RWPE2 (cell line): ENCODE results near the gene BEST4.
A peak's percentile ranks its signal among the peaks of the same experiment; 100 is the strongest.

Experiments used
- ATAC-seq: fragments of 200-7000 bp; cut with Tn5 transposase; 3 replicates; pipeline ENCODE4 v1.9.1; 2021; ENCODE audit warnings: low read depth
- DNase-seq: peaks from one replicate; pipeline ENCODE4 v3.0.0-alpha.2; 2020; ENCODE audit warnings: low spot score
- H3K27ac ChIP-seq: fragments of 450-650 bp; 2 replicates; pipeline ENCODE4 v1.5.1; 2017; ENCODE audit warnings: mild to moderate bottlenecking; ENCODE audit not compliant: poor library complexity, severe bottlenecking
- H3K27me3 ChIP-seq: fragments of 250-450 bp; sonication (Bioruptor Pico); 2 replicates; pipeline ENCODE4 v1.5.1; 2021; ENCODE audit warnings: mild to moderate bottlenecking, moderate library complexity; ENCODE audit not compliant: insufficient read depth, poor library complexity, severe bottlenecking
- H3K36me3 ChIP-seq: fragments of 250-450 bp; sonication (Bioruptor Pico); 2 replicates; pipeline ENCODE4 v1.5.1; 2020; ENCODE audit warnings: low read depth, mild to moderate bottlenecking, moderate library complexity
- H3K4me1 ChIP-seq: fragments of 250-450 bp; sonication (Bioruptor Pico); 2 replicates; pipeline ENCODE4 v1.5.1; 2021; ENCODE audit warnings: mild to moderate bottlenecking, moderate library complexity; ENCODE audit not compliant: insufficient read depth, poor library complexity, severe bottlenecking
- H3K4me3 ChIP-seq: fragments of 250-450 bp; sonication (Bioruptor Pico); 2 replicates; pipeline ENCODE4 v1.5.1; 2021; ENCODE audit warnings: mild to moderate bottlenecking, moderate library complexity; ENCODE audit not compliant: severe bottlenecking
- H3K9me3 ChIP-seq: fragments of 250-450 bp; sonication (Bioruptor Pico); 2 replicates; pipeline ENCODE4 v1.5.1; 2021; ENCODE audit warnings: mild to moderate bottlenecking, moderate library complexity; ENCODE audit not compliant: severe bottlenecking
- CTCF ChIP-seq: fragments of 450-650 bp; IDR thresholded peaks from one replicate; pipeline ENCODE4 v1.5.1; 2017; ENCODE audit warnings: mild to moderate bottlenecking, moderate library complexity; ENCODE audit not compliant: poor library complexity, severe bottlenecking

Gene BEST4

GRCh38 chr1:44805311-44806024 is 17.5 kb upstream of the BEST4 start:
- Histone ChIP-seq H3K27ac (peak overlapping the region; percentile 96), H3K27me3 (no peaks in the 10 kb centered on the region), H3K36me3 (peaks cover 52% of the 10 kb centered on the region), H3K4me3 (no peak overlapping the region), H3K4me1 (peaks cover 28% of the 10 kb centered on the region), H3K9me3 (no peaks in the 10 kb centered on the region)
- no peak for ATAC-seq
- no peak for DNase-seq
- no peak for TF ChIP-seq CTCF

GRCh38 chr1:44803312-44804095 is 15.5 kb upstream of the BEST4 start:
- Histone ChIP-seq H3K36me3 (peaks cover 52% of the 10 kb centered on the region), H3K9me3 (no peaks in the 10 kb centered on the region), H3K27me3 (no peaks in the 10 kb centered on the region), H3K4me3 (no peak overlapping the region), H3K27ac (peak overlapping the region; percentile 96), H3K4me1 (peaks cover 21% of the 10 kb centered on the region)
- DNase-seq: no peak
- ATAC-seq: no peak
- TF ChIP-seq CTCF: no peak

GRCh38 chr1:44803062-44803311 is 15.0 kb upstream of the BEST4 start:
- no peaks in the 10 kb centered on the region for H3K27me3 ChIP-seq
- H3K36me3 ChIP-seq: peaks cover 52% of the 10 kb centered on the region
- ATAC-seq (no peak), DNase-seq (no peak)
- peaks cover 16% of the 10 kb centered on the region for H3K4me1 ChIP-seq
- H3K9me3 ChIP-seq: no peaks in the 10 kb centered on the region
- no peak overlapping the region for H3K4me3 ChIP-seq
- peak overlapping the region; percentile 96 for H3K27ac ChIP-seq
- no peak for TF ChIP-seq CTCF

GRCh38 chr1:44802306-44803061 is 14.5 kb upstream of the BEST4 start:
- ATAC-seq (no peak), DNase-seq (no peak)
- Histone ChIP-seq H3K27me3 (no peaks in the 10 kb centered on the region), H3K36me3 (peaks cover 52% of the 10 kb centered on the region), H3K4me3 (peak overlapping the region; percentile 85), H3K27ac (peak overlapping the region; percentile 96), H3K4me1 (peaks cover 11% of the 10 kb centered on the region), H3K9me3 (no peaks in the 10 kb centered on the region)
- TF ChIP-seq CTCF: no peak
